A549 (cell line): Measurements from ENCODE around the gene CD79A. TPM values are rescaled to one million over a fixed set of nuclear protein-coding genes. Genes with fewer than 3 reads are reported as not detected.

ENCODE experiments used
- ATAC-seq, 2 experiments: fragments of 200-7000 bp in 1 of 2; fragments of >200 bp in 1 of 2; cut with Nextera tagmentation in 1 of 2; cut with Tn5 transposase in 1 of 2; 3 replicates each; pipeline versions ENCODE4 v1.8.0 to v1.9.1; 2018 to 2020; ENCODE audit warnings: mild to moderate bottlenecking in 1 of 2, moderate library complexity in 1 of 2
- CTCF ChIA-PET: fragments of 300-600 bp; sonication (Branson Sonifier 250); formaldehyde crosslinking; extraction: SDS; loops from one replicate; lab custom pipeline; 2021; ENCODE audit warnings: antibody characterized with exemption, inconsistent platforms; lab: Yijun Ruan, JAX
- POLR2A ChIA-PET: fragments of 350-600 bp; formaldehyde crosslinking; extraction: SDS; loops from one replicate; lab custom pipeline; 2021; ENCODE audit warnings: antibody characterized with exemption, inconsistent platforms; lab: Yijun Ruan, JAX
- DNase-seq, 2 experiments: peaks; one replicate each; pipeline versions ENCODE4 v3.0.0 to v3.0.0-alpha.2; 2011 to 2016; ENCODE audit warnings: low read depth in 1 of 2, low spot score in 1 of 2
- FAIRE-seq: peaks from 2 replicates; lab custom pipeline; 2011; peaks lifted over from hg19 to GRCh38; lab: Jason Lieb, UNC
- H3K27ac ChIP-seq, 2 experiments: fragments of >200 bp; sonication (Bioruptor Twin); formaldehyde crosslinking; 3 replicates each; pipeline ENCODE4 v1.5.1; 2016 to 2017
- H3K4me1 ChIP-seq: fragments of >200 bp; sonication (Bioruptor Twin); formaldehyde crosslinking; 3 replicates; pipeline ENCODE4 v1.6.1; 2016
- H3K4me2 ChIP-seq: fragments of >200 bp; sonication (Bioruptor Twin); formaldehyde crosslinking; 3 replicates; pipeline ENCODE4 v1.6.1; 2016
- H3K4me3 ChIP-seq: fragments of >200 bp; sonication (Bioruptor Twin); formaldehyde crosslinking; 3 replicates; pipeline ENCODE4 v1.5.1; 2016
- H3K9me3 ChIP-seq: fragments of >200 bp; sonication (Bioruptor Twin); formaldehyde crosslinking; 3 replicates; pipeline ENCODE4 v1.6.1; 2016
- BHLHE40 ChIP-seq: IDR thresholded peaks from 2 replicates; pipeline ENCODE4 v1.6.1; 2012; ENCODE audit warnings: low read depth, low read length, inconsistent platforms
- CBX8 ChIP-seq: fragments of 200-600 bp; sonication (generic); IDR thresholded peaks from 2 replicates; pipeline ENCODE4 v1.6.1; 2016
- ELK1 ChIP-seq: fragments of 150-350 bp; IDR thresholded peaks from 2 replicates; pipeline ENCODE4 v1.6.1; 2014; ENCODE audit warnings: low read depth, mild to moderate bottlenecking, low read length
- ESRRA ChIP-seq: fragments of 150-350 bp; IDR thresholded peaks from 2 replicates; pipeline ENCODE4 v1.6.1; 2014; ENCODE audit warnings: mild to moderate bottlenecking, low read length, borderline replicate concordance
- HDAC2 ChIP-seq: fragments of 200-600 bp; sonication (generic); IDR thresholded peaks from 2 replicates; pipeline ENCODE4 v1.6.1; 2016
- HOXA7 ChIP-seq: fragments of 250-450 bp; sonication (Bioruptor Pico); IDR thresholded peaks from 2 replicates; pipeline ENCODE4 v1.5.0; 2020; ENCODE audit warnings: mild to moderate bottlenecking, moderate library complexity
- HOXB13 ChIP-seq: fragments of 250-450 bp; sonication (Bioruptor Pico); IDR thresholded peaks from 2 replicates; pipeline ENCODE4 v1.5.0; 2020; ENCODE audit warnings: low read depth, mild to moderate bottlenecking, moderate library complexity
- MAX ChIP-seq: IDR thresholded peaks from 2 replicates; pipeline ENCODE4 v1.6.1; 2012
- MAZ ChIP-seq: fragments of 150-350 bp; IDR thresholded peaks from 2 replicates; pipeline ENCODE4 v1.6.1; 2014; ENCODE audit warnings: antibody characterized with exemption, low read depth, low read length, borderline replicate concordance
- MYC ChIP-seq: IDR thresholded peaks from 2 replicates; pipeline ENCODE4 v1.6.1; 2012; ENCODE audit warnings: mild to moderate bottlenecking, inconsistent platforms, low read length, improper control_type of control experiment, borderline replicate concordance
- NR3C1 ChIP-seq: fragments of >200 bp; sonication (Bioruptor Twin); formaldehyde crosslinking; IDR thresholded peaks from 3 replicates; pipeline ENCODE4 v1.6.1; 2017
- PBX3 ChIP-seq: IDR thresholded peaks from 2 replicates; pipeline ENCODE4 v1.6.1; 2012
- PHF8 ChIP-seq: fragments of 200-600 bp; sonication (generic); IDR thresholded peaks from 2 replicates; pipeline ENCODE4 v1.6.1; 2016; ENCODE audit warnings: low read depth, mild to moderate bottlenecking, antibody characterized with exemption, moderate library complexity, borderline replicate concordance
- POLR2AphosphoS2 ChIP-seq: conservative IDR thresholded peaks from 2 replicates; pipeline ENCODE4 v1.6.1; 2012; ENCODE audit warnings: low read length, improper control_type of control experiment, inconsistent platforms
- RAD21 ChIP-seq, 2 experiments: fragments of >200 bp in 1 of 2; sonication (Bioruptor Twin) in 1 of 2; formaldehyde crosslinking in 1 of 2; IDR thresholded peaks in 1 of 2; conservative IDR thresholded peaks in 1 of 2; 2 replicates in 1 of 2; 3 replicates in 1 of 2; pipeline ENCODE4 v1.6.1; 2012 to 2018; ENCODE audit warnings: inconsistent platforms in 1 of 2
- REST ChIP-seq: fragments of 200-600 bp; sonication (generic); IDR thresholded peaks from 2 replicates; pipeline ENCODE4 v1.6.1; 2016; ENCODE audit warnings: antibody characterized with exemption, mild to moderate bottlenecking, moderate library complexity
- RFX5 ChIP-seq: fragments of 450-650 bp; IDR thresholded peaks from 2 replicates; pipeline ENCODE4 v1.7.1; 2014; ENCODE audit warnings: antibody characterized with exemption, mild to moderate bottlenecking, moderate library complexity
- SREBF2 ChIP-seq: fragments of 450-650 bp; IDR thresholded peaks from 2 replicates; pipeline ENCODE4 v1.6.1; 2014; ENCODE audit warnings: mild to moderate bottlenecking, moderate library complexity
- TFCP2L1 ChIP-seq: fragments of 250-450 bp; sonication (Bioruptor Pico); IDR thresholded peaks from 2 replicates; pipeline ENCODE4 v1.5.0; 2021; ENCODE audit warnings: mild to moderate bottlenecking
- ZNF302 ChIP-seq: fragments of 250-450 bp; sonication (Bioruptor Pico); IDR thresholded peaks from 2 replicates; pipeline ENCODE4 v1.9.0; 2021; ENCODE audit warnings: inconsistent platforms, mild to moderate bottlenecking, moderate library complexity
- WGBS: methylation state at CpG from one replicate; pipeline ENCODE4 v1.1.6; 2017; ENCODE audit errors: missing lambda C conversion rate; 5-methylcytosine and 5-hydroxymethylcytosine counted together
- polyA plus RNA-seq, 4 experiments: library from polyadenylated mRNA; depleted of rRNA in 3 of 4; stranded (reverse); fragments of >200 nt; fragmentation: RNase III in 1 of 4; extraction: RNeasy Plus Mini Kit Qiagen cat#74134 plus additional on column Dnase treatment in 1 of 4; gene quantifications; 2 replicates in 3 of 4; 3 replicates in 1 of 4; pipeline ENCODE4 v1.2.3, GENCODE V29; 2011 to 2017

Gene CD79A
- polyA plus RNA-seq, 2 of the 4 experiments (the other 2 are of a cell fraction) = 0.52 to 0.54 TPM

- no peak overlapping the region for H3K4me2 ChIP-seq
- peaks cover 13% of the 10 kb centered on the region; the same call in 1 of the 3 replicates for H3K4me1 ChIP-seq
- FAIRE-seq (no peak), ATAC-seq (no peak), DNase-seq (no peak)
- 45% methylated on average over 7 of the region's 7 CpGs for WGBS
- H3K4me3 ChIP-seq = no peak overlapping the region
- CTCF ChIA-PET = interaction anchor here (1.1 to 2.6 kb wide), 8 partner anchors 9 to 31 kb away, joined by 3 to 8 read pairs (median 6); no protein-coding TSS in a partner anchor
- no peak overlapping the region for H3K27ac ChIP-seq
- no peaks in the 10 kb centered on the region for H3K9me3 ChIP-seq
- TF ChIP-seq MYC (no peak), RAD21 (conservative IDR thresholded peaks at IDR 0.05 in 1 of 2, IDR thresholded peaks at IDR 0.05 in 1 of 2) (no peak), HDAC2 (no peak), REST (no peak), ELK1 (no peak), MAX (no peak), HOXA7 (CRISPR knock-in tag) (no peak), CBX8 (no peak), NR3C1 (no peak), BHLHE40 (no peak), PHF8 (no peak), TFCP2L1 (CRISPR knock-in tag) (no peak), RFX5 (no peak), MAZ (no peak), HOXB13 (CRISPR knock-in tag) (no peak), ESRRA (no peak), ZNF302 (CRISPR knock-in tag) (no peak), PBX3 (no peak), POLR2AphosphoS2 (no peak), SREBF2 (no peak)
- POLR2A ChIA-PET = no interaction called here
Measured at GRCh38 chr19:41925208-41926003, 48.3 kb downstream of the CD79A start.
